Lung (tissue), 12 donors: Measurements from ENCODE around the gene POU2AF3. TPM values are rescaled to one million over a fixed set of nuclear protein-coding genes. Genes with fewer than 3 reads are reported as not detected.

Experiments used
- ATAC-seq: fragments of 200-7000 bp; cut with Tn5 transposase; one replicate; pipeline ENCODE4 v1.9.1; 2020; ENCODE audit warnings: moderate number of reproducible peaks; ENCODE audit not compliant: insufficient read depth, low FRiP score
- DNase-seq, 3 donors: peaks; one replicate each; pipeline ENCODE4 v3.0.0-alpha.2; 2013 to 2017
- H3K27ac ChIP-seq, 2 donors: one replicate each; pipeline ENCODE4 v1.5.1; 2013; ENCODE audit warnings: mild to moderate bottlenecking in 2 of 2, moderate library complexity in 2 of 2, control low read depth in 1 of 2, inconsistent platforms in 1 of 2, low read depth in 1 of 2, low read length in 1 of 2
- H3K27me3 ChIP-seq, 3 donors: one replicate each; pipeline ENCODE4 v1.5.1; 2013; ENCODE audit warnings: low read length in 2 of 3; ENCODE audit not compliant: control insufficient read depth in 3 of 3, insufficient read depth in 3 of 3
- H3K36me3 ChIP-seq, 4 donors: one replicate each; pipeline ENCODE4 v1.5.1; 2013; ENCODE audit warnings: low read length in 4 of 4, mild to moderate bottlenecking in 1 of 4, moderate library complexity in 1 of 4; ENCODE audit not compliant: control insufficient read depth in 4 of 4, insufficient read depth in 4 of 4
- H3K4me1 ChIP-seq, 5 donors: one replicate each; pipeline ENCODE4 v1.5.1; 2013; ENCODE audit warnings: low read length in 5 of 5, mild to moderate bottlenecking in 2 of 5, moderate library complexity in 1 of 5; ENCODE audit not compliant: control insufficient read depth in 5 of 5, insufficient read depth in 5 of 5
- H3K4me3 ChIP-seq: one replicate; pipeline ENCODE4 v1.5.1; 2013; ENCODE audit warnings: mild to moderate bottlenecking, control low read depth, moderate library complexity
- H3K9ac ChIP-seq, 2 donors: one replicate each; pipeline ENCODE4 v1.5.1; 2013; ENCODE audit warnings: low read length in 2 of 2, control low read depth in 1 of 2; ENCODE audit not compliant: insufficient read depth in 1 of 2
- H3K9me3 ChIP-seq, 4 donors: one replicate each; pipeline ENCODE4 v1.5.1; 2013; ENCODE audit warnings: low read length in 3 of 4, mild to moderate bottlenecking in 1 of 4, moderate library complexity in 1 of 4; ENCODE audit not compliant: control insufficient read depth in 4 of 4, insufficient read depth in 3 of 4
- CTCF ChIP-seq: IDR thresholded peaks from 2 replicates; pipeline ENCODE4 v1.5.1; 2012; ENCODE audit warnings: mild to moderate bottlenecking; ENCODE audit errors: control extremely low read depth, extremely low read depth
- WGBS, 2 donors: extraction: QIAGEN DNeasy Blood & Tissue Kit; methylation state at CpG; one replicate each; pipeline ENCODE4 v1.1.7; 2013; 5-methylcytosine and 5-hydroxymethylcytosine counted together
- polyA plus RNA-seq, 2 donors: library from polyadenylated mRNA; stranded (reverse); fragments of 200-250 nt; gene quantifications; one replicate each; pipeline ENCODE4 v1.2.1, GENCODE V29; 2013
- total RNA-seq, 2 donors: library from RNA; depleted of rRNA in 1 of 2; stranded (reverse); fragments of >200 nt in 1 of 2; gene quantifications; one replicate each; pipeline ENCODE4 v1.2.1, GENCODE V29; 2014 to 2021
- donor health status: control.
- donor health status: control.
- donor health status: Bipolar disorder and iron deficiency.
- donor health status: healthy.
- donor health status: DM: yes; HTN: yes; CAD: no.

Gene POU2AF3
- total and polyA plus RNA-seq, 4 donors: 1.5 to 5.4 (median 3.1) TPM

GRCh38 chr11:111351374-111352055, 53.2 kb downstream of the POU2AF3 start:
- H3K9ac ChIP-seq: no peak overlapping the region
- peaks cover 0 to 4% (median 0%) of the 10 kb centered on the region in 3 donors for H3K27me3 ChIP-seq
- no peak overlapping the region for H3K27ac ChIP-seq
- ATAC-seq (no peak), DNase-seq (peak in 1 of 3 donors; percentile 50)
- no peaks in the 10 kb centered on the region for H3K9me3 ChIP-seq
- 60 to 80% methylated on average over 10 of the region's 10 CpGs for WGBS, 2 donors
- no peak for TF ChIP-seq CTCF
- H3K36me3 ChIP-seq: no peaks in the 10 kb centered on the region
- peaks cover 0 to 28% (median 8%) of the 10 kb centered on the region in 5 donors for H3K4me1 ChIP-seq
- H3K4me3 ChIP-seq: no peak overlapping the region

GRCh38 chr11:111352231-111352746, 53.9 kb downstream of the POU2AF3 start:
- peaks cover 0 to 28% (median 8%) of the 10 kb centered on the region in 5 donors for H3K4me1 ChIP-seq
- no peak overlapping the region for H3K27ac ChIP-seq
- H3K4me3 ChIP-seq: no peak overlapping the region
- ATAC-seq: no peak
- no peak overlapping the region for H3K9ac ChIP-seq
- H3K9me3 ChIP-seq: no peaks in the 10 kb centered on the region
- DNase-seq: no peak
- WGBS, 2 donors: 92% methylated on average over 7 to 8 of the region's 9 CpGs
- peaks cover 0 to under 1% (median 0%) of the 10 kb centered on the region in 3 donors for H3K27me3 ChIP-seq
- TF ChIP-seq CTCF: no peak
- H3K36me3 ChIP-seq: no peaks in the 10 kb centered on the region

GRCh38 chr11:111352935-111353710, 54.8 kb downstream of the POU2AF3 start:
- H3K27me3 ChIP-seq: no peaks in the 10 kb centered on the region
- ATAC-seq (no peak), DNase-seq (peak; percentile 29 to 62 (median 36))
- no peak overlapping the region for H3K27ac ChIP-seq
- no peak for TF ChIP-seq CTCF
- WGBS, 2 donors: 56 to 78% methylated on average over 8 of the region's 8 CpGs
- no peak overlapping the region for H3K9ac ChIP-seq
- no peak overlapping the region for H3K4me3 ChIP-seq
- H3K4me1 ChIP-seq: peaks cover 0 to 28% (median 8%) of the 10 kb centered on the region in 5 donors
- no peaks in the 10 kb centered on the region for H3K9me3 ChIP-seq
- no peaks in the 10 kb centered on the region for H3K36me3 ChIP-seq
